Fibroblast of skin of left biceps (primary cell): ENCODE data around the gene ICOSLG.
"Not testable (repeated sequence)": the region's sequence is repeated elsewhere in the genome, so short reads cannot be mapped to it uniquely, and the experiment has no call there.

ENCODE experiments used
- DNase-seq, 2 experiments: peaks; one replicate each; pipeline ENCODE4 v3.0.0-alpha.2; 2013; ENCODE audit warnings: low read depth in 2 of 2

Gene ICOSLG

DNA sequence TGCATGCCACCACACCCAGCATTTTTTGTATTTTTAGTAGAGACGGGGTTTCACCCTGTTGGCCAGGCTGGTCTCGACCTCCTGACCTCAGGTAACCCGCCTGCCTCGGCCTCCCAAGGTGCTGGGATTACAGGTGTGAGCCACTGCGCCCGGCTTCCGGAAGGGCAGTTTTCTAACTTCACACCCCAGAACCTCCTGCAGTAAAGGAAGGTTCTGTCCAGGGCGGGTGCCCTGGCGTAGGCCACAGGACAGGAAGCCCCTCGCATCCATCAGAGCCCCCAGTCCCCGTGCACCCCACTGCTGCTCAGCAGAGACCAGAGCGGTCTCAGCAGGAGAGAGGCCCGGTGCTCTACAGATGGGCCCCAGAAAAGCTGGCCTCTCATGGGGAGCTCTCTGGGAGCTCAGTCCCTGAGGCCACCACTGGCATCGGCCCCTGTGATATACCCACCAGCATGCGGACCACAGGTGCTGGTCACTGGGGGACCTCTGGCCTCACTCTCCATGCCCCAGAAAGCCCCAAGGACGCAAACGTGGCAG lies 25.1 kb upstream of the ICOSLG start:
- no peak for DNase-seq

GRCh38 chr21:44263768-44264167 lies 23.0 kb upstream of the ICOSLG start:
- DNase-seq = no peak

DNA sequence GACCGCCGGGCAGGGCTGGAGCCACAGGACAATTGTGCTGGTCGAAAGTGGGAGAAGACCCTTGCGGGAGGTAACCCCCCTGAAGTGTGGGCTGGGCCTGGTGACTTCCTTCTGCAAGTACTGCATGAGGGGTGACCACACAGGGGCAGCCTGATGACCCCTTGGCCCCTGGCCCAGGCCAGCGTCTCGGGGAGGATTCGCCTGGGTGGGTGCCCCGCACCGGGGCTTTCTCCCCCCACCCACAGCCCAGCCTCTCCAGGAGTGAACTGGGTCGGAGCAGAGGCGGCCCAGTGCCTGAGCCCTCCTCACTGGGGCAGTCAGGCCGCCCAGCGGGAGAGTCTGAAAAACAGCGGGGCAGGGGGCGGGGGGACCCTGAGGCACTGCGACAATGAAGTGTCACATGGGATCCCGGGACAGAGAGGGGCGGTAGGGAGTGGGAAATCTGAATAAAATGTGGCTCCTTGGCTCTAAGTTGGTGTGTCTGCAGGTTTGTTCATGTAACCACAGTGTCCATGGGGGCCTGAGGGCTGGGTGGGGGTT lies 22.5 kb upstream of the ICOSLG start:
- DNase-seq = no peak

GRCh38 chr21:44262338-44263056 lies 21.8 kb upstream of the ICOSLG start:
- no peak for DNase-seq

DNA sequence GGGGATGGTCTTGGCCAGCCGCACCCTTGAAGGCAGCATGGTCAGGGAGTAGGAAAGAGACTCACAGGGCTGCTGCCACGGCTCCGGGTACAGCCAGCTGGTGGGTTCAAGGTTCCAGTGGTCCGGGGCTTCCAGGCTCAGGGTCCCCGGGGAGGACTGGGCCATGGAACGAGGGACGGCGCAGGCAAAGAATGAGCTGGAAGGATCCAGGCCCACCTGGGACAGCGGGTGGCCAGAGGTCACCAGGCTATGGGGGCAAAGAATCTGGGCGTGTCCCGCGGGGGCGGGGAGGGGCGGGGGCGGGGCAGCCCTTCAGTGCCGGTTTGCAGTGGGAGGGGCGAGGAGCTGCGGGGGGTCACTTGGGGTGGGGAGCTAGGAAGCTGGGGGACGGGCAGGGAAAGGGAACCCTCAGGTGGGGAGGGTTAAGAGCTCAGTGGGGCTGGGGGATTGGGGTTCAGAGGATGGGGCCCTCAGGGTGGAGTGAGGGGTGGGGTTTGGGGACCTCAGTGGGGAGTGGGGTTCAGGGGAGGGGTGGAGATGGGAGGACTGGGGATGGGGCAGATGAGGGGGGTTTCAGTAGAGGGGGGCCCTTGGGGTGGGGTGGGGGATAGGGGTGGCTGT lies 21.0 kb upstream of the ICOSLG start, which contains the start of gene DNMT3L:
Gene DNMT3L (minus strand): TSS at position 223 of the 621 bp plus-strand sequence. CDS start 638 bp downstream, outside the sequence.
- no peak for DNase-seq

DNA sequence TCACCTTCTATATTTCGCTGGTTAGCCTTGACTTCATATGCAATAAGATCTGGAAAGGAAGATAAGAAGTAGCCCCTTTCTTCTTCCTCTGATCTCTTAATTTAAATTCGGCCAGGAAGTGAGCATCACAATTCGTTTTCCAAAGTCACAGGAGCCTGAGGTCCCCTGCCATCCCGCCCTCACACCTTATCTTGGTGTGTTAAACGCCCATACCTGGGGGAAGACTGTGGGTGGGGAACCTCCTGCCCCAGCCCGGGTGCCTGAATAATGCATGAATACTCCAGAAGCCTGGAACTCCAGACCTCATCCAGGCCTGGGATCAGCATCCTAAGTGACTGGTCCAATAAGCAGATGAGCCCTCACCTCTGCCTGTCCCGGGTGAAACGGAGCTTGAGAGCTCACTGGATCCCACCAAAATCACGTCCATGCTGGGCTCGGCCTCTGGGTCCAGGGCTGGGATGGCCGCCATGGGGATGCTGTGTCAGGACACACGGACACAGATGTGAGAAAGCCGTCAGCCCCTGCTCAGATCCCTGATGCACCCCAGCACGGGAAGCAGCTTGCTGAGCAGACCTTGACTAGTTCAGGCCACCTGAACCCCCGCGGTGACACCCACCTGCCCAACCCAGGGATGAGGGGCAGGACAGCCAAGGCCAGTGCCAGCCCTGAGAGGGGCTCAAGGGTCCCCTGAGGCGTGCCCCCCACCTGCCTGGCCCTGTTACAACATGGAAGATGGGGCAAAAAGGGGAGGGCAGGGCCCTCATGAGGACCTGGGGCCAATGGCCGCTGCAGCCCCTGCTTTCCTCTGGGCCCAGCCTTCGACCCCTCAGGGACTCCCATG lies 20.3 kb upstream of the ICOSLG start:
- DNase-seq = no peak

DNA sequence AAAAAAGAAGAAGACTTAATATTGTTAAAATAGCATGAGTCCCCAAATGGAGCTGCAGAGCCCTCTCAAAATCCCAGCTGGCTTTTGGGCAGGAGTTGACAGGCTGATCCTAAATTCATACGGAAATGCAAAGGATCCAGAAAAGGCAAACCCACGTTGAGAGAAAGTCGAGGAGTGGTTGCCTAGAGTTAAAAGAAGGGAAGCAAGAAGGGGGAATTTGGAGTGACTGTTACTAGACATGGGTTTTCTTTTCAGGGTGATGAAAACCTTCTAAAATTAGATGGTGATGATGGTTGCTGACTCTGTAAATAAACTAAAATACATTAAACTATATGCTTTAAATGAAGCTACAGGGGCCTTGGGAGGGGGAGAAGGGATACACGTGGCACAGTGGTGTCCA lies 19.3 kb upstream of the ICOSLG start:
- no peak for DNase-seq

DNA sequence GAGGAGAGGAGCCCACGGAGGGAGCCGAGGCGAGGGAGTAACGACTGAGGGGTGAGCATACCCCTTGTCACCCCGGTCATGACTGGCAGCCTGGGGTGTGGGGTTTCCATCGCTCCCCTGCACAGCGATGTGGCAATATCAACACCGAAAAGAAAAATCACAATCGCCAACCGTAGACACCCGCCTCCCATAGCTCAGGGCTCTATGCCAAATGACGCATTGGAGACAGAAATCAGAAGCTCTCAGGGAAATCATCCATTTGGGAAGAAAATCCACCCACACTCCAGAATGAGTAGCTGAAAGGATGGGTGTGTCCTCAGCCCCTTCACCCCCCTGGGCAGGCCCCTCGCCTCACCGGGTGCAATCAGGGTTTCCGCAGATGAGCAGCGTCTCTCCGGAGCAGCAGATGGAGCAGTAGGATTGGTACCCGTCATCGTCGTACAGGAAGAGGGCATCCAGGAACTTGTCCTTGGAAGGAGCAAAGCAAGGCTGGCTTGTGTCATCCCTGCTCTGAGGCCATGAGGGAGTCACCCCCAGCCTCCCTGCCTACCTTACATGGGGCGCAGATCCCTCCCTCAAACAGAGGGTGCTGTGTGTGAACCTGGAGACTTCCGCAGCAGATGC lies 18.5 kb upstream of the ICOSLG start:
- DNase-seq = no peak

DNA sequence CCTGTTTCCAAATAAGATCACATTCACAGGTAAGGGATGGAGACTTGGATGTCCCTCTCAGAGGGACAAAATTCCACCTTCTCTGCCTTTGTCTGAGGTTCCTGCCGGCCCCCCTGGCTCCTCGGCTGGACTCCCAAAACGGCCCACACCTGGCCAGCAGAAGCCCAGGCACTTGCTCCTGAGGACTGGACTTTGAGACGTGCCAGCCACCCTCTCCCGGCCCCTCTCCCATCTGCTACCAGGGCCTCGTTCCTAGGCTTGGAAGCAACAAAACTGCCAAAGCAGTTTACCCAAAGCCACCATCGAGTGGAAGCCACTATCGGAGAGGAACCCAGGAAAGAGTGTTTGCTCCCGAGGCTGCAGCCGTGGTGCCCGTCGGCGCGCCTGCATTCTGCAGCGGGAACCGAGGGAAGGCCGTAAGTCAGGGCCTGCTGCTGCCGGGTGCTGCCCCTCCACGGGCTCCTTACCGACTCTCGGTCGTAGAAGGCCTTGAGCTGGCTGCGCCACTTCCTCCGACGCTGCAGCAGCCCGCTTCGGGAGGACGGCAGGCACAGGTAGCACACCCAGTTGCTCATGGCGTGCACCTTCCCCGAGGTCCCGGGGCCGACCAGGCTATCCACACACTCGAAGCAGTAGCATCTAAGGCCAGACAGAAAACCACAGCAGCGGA lies 17.4 kb upstream of the ICOSLG start:
- no peak for DNase-seq

GRCh38 chr21:44255511-44255981 lies 14.8 kb upstream of the ICOSLG start:
- DNase-seq = no peak

- DNase-seq = no peak
Measured at GRCh38 chr21:44253832-44254710, 13.3 kb upstream of the ICOSLG start.

DNA sequence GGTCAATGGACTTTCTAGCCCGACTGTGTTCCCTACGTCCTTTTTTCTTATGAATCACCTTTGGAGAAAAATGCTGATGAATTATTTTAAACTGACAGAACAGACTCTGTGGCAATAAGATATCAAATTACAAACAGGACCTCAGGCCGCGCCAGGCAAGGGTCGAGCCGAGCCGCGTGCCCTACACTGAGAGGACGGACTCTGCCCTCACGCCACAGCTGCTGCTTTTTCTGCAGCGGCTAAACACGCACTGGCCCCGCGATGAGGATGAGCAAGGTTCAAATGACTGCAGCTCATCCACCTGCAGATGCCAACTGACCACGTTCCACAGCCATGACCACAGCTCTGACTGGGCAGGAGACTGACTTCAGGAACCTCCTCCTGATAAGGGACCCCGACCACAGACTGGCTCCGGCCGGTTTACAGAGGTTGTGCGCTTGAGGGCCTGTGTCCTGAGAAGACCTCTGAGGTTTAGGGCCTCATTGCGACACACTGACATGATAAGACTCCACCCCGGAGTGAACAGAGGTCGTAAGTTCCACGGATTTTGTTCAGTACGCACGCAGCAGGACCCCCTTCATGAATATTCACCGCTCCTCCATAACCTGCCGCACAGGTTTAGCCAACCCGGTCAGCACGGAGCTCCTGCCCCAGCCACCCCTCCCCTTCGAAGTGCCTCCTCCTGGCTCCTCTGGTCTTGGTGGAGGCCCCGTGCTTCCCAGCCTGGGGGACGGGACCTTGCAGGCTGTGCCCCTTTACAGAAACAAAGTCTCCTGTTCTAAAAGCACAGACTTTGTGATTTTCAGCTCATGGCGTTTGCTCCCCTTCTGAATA lies 8.7 kb upstream of the ICOSLG start:
- not testable (repeated sequence) for DNase-seq

DNA sequence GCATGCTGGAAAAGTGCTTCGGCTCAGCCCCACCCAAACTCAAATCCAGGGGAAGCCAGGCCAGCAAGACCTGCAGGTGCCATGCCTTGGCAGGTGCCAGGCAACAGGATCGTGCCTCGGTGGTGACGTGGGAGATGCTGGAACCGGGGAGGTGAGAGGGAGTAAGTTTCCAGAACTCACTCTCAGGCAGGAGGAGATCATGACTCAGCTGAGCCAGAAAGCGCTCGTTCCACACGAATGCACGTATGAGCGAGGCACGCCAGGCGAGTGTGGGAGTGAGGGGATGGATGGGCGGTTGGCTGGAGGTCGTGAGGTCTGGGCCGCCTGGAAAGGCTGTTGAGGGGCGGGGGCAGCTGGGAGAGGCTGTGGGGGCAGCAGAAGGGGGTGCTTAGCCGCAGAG lies 7.2 kb upstream of the ICOSLG start:
- DNase-seq = not testable (repeated sequence)

DNA sequence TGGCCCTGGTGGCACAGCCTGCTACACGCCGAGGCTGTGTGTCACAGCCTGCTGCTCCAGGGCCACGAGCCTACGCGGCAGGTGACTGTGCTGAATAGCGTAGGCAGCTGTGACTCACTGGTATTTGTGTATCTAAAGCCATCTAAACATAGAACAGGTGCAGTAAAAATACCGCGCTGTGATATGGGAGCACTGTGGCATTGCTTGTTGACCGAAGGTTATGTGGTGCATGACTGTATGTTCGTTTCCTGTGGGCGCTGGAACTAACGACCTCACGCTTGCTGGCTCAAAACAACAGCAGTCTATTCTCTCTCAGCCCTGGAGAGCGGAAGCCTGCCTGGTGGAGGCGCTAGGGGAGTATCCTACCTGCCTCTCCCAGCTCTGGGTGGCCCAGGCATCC lies 3.2 kb upstream of the ICOSLG start:
- not testable (repeated sequence) for DNase-seq

GRCh38 chr21:44241281-44241680 lies 538 bp upstream of the ICOSLG start:
- DNase-seq = not testable (repeated sequence)

GRCh38 chr21:44240353-44240752 lies 390 bp downstream of the ICOSLG start:
- not testable (repeated sequence) for DNase-seq

GRCh38 chr21:44229561-44229960 lies 11.2 kb downstream of the ICOSLG start:
- DNase-seq = not testable (repeated sequence)

DNA sequence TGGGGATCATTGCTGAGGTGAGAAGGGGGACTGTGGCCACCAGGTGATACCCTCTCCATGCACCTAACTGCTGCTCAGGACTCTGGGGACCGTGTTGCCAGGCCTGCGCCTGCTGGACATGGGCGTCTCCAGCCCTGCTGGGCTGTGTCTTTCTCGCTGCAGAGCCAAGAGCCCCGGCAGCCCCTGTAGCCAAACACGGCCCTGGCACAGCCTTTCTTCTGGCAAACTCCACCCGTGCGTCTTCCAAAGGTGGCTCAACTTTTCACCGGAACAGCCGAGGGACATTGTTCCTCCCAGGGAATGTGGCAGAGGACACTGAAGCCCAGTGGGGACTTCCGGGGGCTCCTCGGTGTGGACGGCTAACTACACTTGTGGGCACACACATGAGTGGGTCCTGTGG lies 12.6 kb downstream of the ICOSLG start:
- not testable (repeated sequence) for DNase-seq

DNA sequence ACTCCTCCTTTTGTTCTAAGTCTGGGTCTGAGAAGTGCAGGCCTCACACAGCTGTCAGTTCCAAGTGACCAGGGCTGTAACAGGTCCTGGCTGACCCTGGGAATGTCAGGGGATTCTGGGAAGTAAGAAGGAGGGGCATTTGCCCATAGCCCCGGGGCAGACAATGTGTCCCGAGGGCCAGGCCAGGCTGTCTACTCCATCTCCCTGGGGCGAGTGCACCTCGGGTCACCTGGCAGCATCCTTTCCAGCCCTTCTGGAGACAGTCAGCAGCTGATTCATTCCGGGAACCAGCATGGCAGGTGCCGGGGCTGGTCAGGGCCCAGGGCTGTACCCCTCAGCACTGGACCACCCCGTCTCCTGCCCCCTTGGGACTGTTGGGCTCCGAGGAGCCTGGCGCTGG lies 13.1 kb downstream of the ICOSLG start:
- DNase-seq = not testable (repeated sequence)
